ENCODE data around the gene LIPT2. TPM values are rescaled to one million over a fixed set of nuclear protein-coding genes. Genes with fewer than 3 reads are reported as not detected.

LIPT2 gene
- polyA plus RNA-seq, 5 donors: 3.1 to 5.4 (median 5.1) TPM

DNA sequence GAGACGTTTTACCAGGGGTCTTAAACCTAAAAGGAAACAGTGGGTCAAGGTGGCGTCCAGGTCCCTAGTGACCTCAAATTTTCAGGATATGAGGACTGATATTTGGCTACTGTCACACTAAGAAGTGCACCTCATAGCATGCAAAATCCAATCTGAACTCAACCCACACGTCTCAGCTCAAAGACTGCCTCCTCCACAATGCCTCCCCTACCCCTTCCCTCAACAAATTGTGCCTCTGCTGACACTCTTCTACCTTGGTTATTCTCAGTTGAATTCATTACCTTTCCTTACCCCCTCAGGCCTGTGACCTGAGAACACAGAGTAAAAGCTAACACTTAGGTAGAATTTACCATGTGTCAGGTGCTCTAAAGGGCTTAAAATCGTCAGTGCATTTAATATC lies 12.4 kb upstream of the LIPT2 start:
- DNase-seq: no peak

DNA sequence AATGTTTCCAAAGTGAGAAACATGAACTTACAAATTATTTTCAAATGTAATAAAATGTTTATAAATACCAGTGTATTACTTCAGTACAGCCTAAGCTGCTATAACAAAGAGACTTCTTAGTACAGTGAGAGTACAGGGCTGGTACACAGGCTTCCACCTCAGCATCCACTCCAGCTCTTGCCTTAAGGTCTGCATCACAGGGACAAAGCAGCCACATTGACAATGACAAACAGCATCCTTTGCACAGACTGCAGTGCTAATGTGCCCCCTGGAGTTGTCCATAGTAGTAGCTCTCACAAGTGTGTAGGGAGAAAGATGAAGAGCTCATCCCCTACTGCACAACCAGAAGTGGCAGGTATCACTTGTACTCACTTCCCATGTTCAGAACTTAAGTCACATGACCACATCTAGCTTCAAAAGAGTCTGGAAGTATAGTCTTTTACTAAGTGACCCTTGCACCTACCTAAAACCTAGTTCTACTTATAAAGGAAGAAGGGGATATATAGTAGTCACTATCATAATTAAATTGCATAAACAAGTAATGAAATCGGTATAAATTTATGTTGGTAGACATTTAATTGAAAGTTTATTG lies 10.7 kb upstream of the LIPT2 start:
- DNase-seq: no peak

DNA sequence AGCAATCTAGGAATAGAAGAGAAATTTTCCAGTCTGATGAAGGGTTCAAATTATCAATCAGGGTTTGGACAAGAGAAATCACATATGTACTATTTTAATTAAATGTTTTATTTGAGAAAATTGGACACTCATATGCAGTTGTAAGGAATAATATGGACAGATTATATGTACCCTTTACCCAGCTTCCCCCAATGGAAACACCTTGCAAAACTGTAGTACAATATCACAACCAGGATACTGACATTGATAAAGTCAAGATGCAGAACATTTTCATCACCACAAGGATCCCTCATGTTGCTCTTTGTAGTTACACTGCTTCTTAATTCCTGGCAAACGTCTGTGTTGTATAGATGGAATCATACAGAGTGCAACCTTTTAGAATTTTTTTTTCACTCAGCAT lies 1.4 kb upstream of the LIPT2 start:
- no peak for DNase-seq

DNA sequence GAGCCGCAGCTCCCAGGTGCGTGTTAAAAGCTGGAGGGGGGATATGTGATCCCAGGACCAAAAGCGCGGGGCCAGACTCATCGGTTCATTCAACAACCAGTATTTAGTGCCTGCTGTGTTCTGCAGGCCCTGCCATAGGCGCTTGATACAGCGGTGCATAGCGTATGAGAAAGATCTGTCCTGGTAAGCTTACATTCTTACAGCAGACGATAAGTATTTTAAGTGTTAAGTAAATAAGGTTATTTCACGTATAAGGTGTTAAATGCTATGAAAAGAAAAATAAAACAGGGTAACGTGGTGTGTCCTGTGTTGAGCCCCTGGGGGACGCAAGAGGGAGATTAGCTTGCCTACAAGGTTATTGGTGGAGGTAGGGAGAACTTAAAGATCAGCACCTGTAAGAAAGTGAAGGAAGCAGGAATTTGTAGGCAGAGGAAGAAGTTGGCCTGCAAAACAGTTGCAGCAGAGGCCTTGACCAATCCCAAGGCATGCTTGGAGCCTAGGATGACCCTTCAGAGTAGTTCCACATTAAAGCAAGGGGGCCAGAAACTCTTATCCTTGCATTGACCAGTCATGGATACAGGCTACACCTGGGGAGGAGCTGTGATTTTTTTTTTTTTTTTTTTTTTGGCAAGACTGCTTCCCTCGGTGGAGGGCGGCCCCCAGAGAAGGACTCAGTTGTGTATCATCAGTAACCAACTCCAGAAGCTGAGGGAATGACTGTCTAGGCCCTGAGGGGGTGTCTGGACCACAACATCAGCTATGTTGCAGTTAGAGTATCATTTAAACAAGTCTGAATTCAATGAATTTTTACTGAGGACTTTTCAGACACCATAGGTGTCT lies 487 bp upstream of the LIPT2 start:
- no peak for DNase-seq

DNA sequence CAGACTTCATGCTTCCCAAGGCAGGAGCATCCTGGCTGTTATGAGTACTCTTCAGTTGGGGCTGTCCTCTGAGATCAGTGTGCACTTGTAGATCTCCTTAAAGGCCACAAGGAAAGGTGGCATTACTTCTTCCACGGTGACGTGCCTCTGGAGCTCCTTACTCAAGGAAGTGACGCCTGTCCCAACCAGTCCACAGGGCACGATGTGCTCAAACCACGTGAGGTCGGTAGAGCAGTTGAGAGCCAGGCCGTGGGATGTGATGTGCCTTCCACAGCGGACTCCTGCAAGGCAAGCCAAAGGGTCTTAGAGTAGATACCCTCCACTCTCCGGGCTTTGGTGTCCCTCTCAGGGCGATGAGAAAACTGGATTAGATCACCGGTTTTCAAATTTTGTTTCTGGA lies 1.4 kb downstream of the LIPT2 start:
- DNase-seq: no peak

DNA sequence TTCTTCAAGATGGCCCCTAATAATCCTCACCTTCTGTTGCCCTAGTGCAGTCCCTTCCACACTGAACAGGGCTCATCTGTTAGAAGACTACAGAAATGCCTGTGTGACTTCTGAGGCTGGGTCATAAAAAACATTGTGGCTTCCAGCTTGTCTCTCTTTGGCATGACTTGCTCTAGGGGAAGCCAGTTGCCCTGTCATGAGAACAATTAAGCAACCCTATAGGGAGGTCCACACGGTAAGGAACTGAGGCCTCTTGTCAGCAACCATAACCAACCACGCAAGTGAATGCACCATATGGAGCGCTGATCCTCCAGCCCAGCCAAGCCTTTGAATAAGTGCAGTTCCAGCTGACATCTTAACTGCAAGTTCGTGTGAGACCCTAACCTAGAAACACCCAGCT lies 2.6 kb downstream of the LIPT2 start:
- no peak for DNase-seq

DNA sequence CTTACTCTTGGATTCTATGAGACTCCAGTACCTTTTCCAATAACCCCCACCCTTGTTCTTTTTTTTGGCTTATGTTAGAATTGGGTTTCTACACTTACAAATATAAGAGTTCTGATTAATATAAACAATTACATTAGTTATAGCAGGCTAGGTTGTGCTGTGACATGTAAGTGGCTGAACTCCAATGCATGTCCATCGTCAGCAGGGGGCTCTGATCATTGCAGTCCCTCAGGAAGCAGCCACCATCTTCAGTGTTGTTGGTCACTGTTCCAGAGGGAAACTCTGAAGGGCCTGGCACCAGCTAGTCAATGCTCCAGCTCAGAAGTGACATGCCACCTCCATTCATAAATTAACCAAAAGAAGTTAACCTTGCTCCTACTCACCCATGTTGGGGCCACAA lies 5.6 kb downstream of the LIPT2 start:
- no peak for DNase-seq

- DNase-seq: no peak
Measured at GRCh38 chr11:74485868-74486267, 7.7 kb downstream of the LIPT2 start.

GRCh38 chr11:74480688-74481417 lies 12.7 kb downstream of the LIPT2 start:
- DNase-seq: no peak

DNA sequence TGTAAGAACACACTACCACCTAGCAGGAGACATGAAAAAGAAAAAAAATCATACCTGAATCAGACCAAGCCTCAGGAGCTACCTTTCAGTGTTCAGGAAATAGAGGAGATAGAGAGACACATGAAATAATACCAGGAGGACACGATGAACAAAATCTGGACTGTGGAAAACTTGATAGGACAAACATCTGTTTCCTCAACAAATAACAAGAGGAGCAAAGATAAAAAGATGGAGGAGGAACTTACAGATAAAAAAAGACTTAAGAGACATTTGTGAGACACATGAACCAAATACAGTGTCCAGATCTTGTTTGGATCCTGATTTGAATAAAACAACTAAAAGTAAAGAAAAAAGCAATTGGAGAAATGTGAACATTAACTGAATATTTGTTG lies 13.8 kb downstream of the LIPT2 start:
- DNase-seq: no peak

DNA sequence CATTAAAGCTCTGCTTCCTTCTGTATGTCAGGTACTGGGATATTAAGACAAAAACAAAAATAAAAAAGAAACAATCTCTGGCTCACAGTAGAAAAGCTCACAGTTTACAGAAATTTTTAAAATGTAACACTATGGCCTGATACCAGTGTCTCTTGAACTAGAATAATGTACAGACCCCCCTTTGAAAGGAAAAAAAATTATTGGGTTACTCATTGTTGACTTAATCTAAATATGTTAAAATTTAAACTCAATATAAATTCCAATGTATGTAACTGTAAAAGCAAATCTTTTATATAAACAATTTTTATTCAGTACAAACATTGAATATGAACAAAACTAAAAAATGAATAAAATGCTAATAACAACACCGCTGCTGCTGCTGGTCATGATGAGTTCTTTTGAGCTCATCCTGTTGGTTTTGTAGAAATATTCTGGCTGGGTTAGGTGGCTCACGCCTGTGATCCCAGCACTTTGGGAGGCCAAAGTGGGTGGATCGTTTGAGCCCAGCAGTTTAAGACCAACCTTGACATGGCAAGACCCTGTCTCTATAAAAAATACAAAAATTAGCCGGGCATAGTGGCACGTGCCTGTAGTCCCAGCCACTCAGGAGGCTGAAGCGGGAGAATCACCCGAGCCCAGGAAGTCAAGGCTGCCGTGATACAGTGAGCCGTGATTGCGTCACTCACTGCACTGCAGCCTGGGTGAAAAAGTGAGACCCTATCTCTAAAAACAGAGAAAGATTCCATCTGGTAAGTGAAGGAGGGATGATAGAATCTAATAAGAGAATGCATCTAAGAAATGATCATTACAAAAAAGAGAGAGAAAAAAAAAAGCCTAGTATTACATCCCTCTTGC lies 14.4 kb downstream of the LIPT2 start:
- no peak for DNase-seq

GRCh38 chr11:74476536-74476935 lies 17.0 kb downstream of the LIPT2 start:
- DNase-seq: no peak

DNA sequence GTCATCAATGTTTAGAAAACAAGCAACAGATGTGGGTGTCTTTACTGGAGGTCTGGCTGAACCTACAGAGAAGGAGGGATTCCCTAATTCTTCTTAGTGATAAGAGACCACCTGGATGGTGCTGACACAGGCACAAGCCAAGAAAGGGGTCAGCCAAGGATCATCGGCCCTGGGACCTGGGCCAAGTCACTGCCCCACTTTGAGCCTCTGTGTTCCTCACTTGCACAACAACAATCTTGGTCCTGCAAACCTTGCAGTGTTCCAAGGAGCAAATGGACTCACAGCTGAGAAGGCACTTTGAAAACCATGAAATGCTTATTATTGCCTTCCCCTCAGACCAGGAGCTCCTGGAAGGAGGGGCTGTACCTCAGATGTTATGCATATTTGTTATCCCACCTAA lies 19.2 kb downstream of the LIPT2 start:
- DNase-seq: no peak

DNA sequence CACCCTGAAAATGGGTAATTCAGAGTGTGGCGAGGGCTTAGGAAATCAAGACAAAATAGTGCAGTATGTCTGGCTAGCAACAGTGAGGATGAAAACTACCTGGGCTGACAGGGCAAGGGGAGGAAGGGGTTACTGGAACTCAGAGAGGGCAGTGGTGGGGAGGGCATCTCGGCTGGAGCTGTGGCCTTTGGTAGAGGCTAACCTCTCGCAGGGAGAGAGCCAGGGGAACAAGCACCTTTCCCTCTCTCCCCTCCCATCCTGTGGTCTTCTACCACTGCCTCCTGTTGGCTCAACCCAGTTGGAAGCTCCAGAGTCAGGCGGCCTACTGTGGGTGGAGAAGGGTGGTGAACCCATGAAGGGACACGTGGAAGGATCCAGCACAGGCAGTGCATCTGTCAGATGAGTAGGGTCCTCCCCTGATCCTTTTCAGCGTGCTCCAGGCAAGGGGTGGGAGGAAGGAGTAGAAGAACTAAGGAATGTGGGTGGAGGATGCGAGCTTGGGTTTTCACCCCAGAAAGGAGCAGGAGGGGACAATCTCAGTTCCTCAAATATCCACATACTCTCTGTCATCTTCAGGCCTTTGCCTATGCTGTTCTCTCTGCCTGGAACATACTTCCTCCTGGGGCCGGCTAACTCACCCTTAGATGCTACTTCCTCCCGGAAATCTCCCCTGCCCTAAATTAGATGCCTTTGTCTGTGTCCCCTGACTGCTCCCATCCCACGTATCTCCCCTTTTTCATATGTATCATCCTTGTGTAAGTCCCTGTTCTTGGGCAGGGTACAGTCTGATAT lies 19.9 kb downstream of the LIPT2 start:
- no peak for DNase-seq

DNA sequence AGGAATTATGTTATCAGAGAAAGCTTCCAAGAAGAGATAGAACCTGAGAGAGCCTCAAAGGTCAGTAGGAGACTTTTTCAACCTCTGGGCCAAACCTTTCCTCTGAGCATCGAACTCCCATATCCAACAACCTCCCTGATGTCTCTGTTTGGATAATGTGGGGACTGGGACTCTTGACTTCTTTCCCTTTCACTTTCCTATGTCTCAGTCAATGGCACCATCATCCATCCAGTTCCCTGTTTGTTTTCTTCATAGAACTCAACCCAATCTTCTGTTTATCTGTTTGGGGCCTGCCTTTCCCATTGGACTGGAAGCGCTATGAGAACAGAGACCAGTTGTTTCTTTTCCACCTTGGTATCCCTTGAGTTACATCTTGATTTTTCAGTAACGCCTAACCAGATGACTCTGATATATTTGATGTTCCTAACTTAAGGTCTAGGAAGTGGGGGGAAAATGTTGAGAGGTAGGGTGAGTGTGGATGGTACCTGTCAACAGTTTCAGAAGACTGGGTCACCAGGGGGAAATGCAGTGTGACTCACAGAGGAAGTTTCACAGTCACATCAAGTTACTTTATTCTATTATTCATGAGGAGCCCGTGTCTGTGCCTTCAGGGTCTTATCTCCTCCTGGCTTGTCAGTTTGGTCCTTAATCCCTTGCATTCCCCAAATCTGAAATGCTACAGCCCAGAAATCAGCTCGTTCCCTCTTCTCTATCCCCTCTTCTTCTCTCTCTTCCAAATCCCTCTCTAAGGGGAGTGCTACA lies 21.7 kb downstream of the LIPT2 start:
- no peak for DNase-seq

DNA sequence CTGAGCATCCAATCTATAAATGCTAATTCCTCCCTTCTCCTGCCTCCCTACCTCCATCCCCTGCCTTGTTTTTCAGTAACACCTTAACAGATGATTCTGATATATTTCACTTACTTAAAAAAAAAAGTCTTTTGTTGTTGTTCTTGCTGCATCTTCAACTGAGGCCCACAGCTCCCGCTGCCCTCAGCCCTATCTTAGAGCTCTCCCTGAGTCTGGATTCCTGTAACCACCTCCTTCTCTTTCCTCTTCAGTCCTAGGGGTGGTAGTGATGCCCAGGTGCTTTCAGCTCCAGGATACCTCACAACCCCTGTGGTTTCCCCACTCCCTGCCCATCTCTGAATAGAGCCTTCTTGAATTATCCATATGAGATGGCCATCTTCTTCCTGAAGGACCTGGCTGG lies 22.5 kb downstream of the LIPT2 start:
- no peak for DNase-seq

DNA sequence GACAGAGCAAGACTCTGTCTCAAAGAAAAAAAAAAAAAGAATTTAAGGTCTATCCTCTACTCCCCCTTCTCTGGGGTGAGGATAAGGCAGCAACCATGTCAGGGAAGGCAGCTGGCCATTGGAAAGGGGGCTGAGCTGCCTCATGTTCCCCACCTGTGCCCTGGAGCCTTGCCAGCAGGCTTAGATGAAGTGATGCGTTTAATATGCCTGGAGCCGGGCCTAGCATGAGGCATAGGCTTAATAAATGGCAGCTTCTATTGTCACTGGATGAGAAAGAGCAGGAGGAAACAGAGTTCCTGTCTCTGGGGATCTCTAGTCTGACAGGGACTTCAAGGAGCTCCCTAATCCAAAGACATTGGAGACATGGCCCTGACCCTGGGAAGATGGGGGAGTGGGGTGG lies 23.0 kb downstream of the LIPT2 start:
- no peak for DNase-seq

DNA sequence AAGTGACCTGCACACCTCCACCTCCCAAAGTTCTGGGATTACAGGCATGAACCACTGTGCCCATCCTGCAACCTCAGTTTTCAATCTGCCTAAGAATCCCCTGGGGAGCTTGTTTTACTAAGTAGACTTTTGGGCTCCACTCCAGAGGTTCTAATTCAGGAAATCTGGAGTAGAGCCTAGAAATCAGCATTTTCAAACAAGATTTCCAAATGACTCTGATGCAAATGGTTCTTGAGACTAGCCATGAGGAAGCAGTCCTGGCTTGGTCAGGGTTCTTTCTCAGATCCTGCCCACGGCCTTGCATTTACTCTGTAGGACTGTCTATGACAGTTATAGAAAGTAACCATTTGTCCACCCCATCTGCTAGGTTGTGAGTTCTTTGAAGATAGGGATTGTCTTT lies 24.6 kb downstream of the LIPT2 start:
- no peak for DNase-seq

GRCh38 chr11:74468521-74468920 lies 25.0 kb downstream of the LIPT2 start:
- DNase-seq: no peak

- no peak for DNase-seq
Measured at GRCh38 chr11:74468058-74468457, 25.5 kb downstream of the LIPT2 start.

All from right lung (tissue), 5 donors.